Neural progenitor cell (in vitro differentiated cells): ENCODE data around the gene SYNDIG1. TPM values are rescaled to one million over a fixed set of nuclear protein-coding genes. Genes with fewer than 3 reads are reported as not detected.
A peak's percentile ranks its signal among the peaks of the same experiment; 100 is the strongest.

Experiments used
- DNase-seq: peaks from one replicate; pipeline ENCODE4 v3.0.0-alpha.2; 2016; ENCODE audit warnings: low spot score
- H2AFZ ChIP-seq: fragments of 200-600 bp; sonication (generic); replicated peaks from 2 replicates; pipeline ENCODE4 v1.6.1; 2016; ENCODE audit warnings: antibody characterized with exemption
- H3F3A ChIP-seq: fragments of 200-600 bp; sonication (generic); 2 replicates; pipeline ENCODE4 v1.6.1; 2016; ENCODE audit warnings: antibody characterized with exemption, low read depth
- H3K27ac ChIP-seq: fragments of 200-600 bp; sonication (generic); 2 replicates; pipeline ENCODE4 v1.5.1; 2016; ENCODE audit warnings: mild to moderate bottlenecking
- H3K27me3 ChIP-seq: fragments of 200-600 bp; sonication (generic); 2 replicates; pipeline ENCODE4 v1.6.1; 2016; ENCODE audit warnings: mild to moderate bottlenecking, moderate library complexity
- H3K36me3 ChIP-seq: fragments of 200-600 bp; sonication (generic); 2 replicates; pipeline ENCODE4 v1.5.1; 2016
- H3K4me1 ChIP-seq: fragments of 200-600 bp; sonication (generic); 2 replicates; pipeline ENCODE4 v1.6.1; 2016; ENCODE audit warnings: mixed run types
- H3K4me2 ChIP-seq: fragments of 200-600 bp; sonication (generic); 2 replicates; pipeline ENCODE4 v1.6.1; 2016
- H3K4me3 ChIP-seq: fragments of 200-600 bp; sonication (generic); 2 replicates; pipeline ENCODE4 v1.5.1; 2016
- H3K79me2 ChIP-seq: fragments of 200-600 bp; sonication (generic); 2 replicates; pipeline ENCODE4 v1.6.1; 2016; ENCODE audit warnings: low read depth
- H3K9ac ChIP-seq: fragments of 200-600 bp; sonication (generic); 2 replicates; pipeline ENCODE4 v1.6.1; 2016
- H3K9me3 ChIP-seq: fragments of 200-600 bp; sonication (generic); 2 replicates; pipeline ENCODE4 v1.5.1; 2016; ENCODE audit warnings: low read depth
- H4K20me1 ChIP-seq: fragments of 200-600 bp; sonication (generic); 2 replicates; pipeline ENCODE4 v1.6.1; 2016; ENCODE audit warnings: low read depth
- H3K27ac Mint-ChIP-seq: 3 replicates; pipeline ENCODE4 v1.8.0; 2021; ENCODE audit warnings: mixed read lengths
- H3K27me3 Mint-ChIP-seq: 2 replicates; pipeline ENCODE4 v1.8.0; 2022; ENCODE audit warnings: low read depth, mild to moderate bottlenecking, inconsistent platforms, moderate library complexity, mixed read lengths; ENCODE audit not compliant: insufficient read depth
- H3K36me3 Mint-ChIP-seq: 3 replicates; pipeline ENCODE4 v1.8.0; 2021; ENCODE audit warnings: mixed read lengths
- H3K4me1 Mint-ChIP-seq: 3 replicates; pipeline ENCODE4 v1.8.0; 2021; ENCODE audit warnings: mixed read lengths
- H3K4me3 Mint-ChIP-seq: 3 replicates; pipeline ENCODE4 v1.8.0; 2021; ENCODE audit warnings: mild to moderate bottlenecking, moderate library complexity, mixed read lengths
- H3K9me3 Mint-ChIP-seq: 3 replicates; pipeline ENCODE4 v1.8.0; 2020; ENCODE audit warnings: mixed read lengths
- CTCF ChIP-seq: fragments of 200-600 bp; sonication (generic); IDR thresholded peaks from 2 replicates; pipeline ENCODE4 v1.5.1; 2017; ENCODE audit warnings: antibody characterized with exemption, mild to moderate bottlenecking
- EZH2 ChIP-seq: fragments of 200-600 bp; sonication (generic); IDR thresholded peaks from 2 replicates; pipeline ENCODE4 v1.6.1; 2017; ENCODE audit warnings: antibody characterized with exemption, mild to moderate bottlenecking, moderate library complexity
- EZH2phosphoT487 ChIP-seq: fragments of 200-600 bp; sonication (generic); IDR thresholded peaks from 2 replicates; pipeline ENCODE4 v1.6.1; 2017; ENCODE audit warnings: antibody characterized with exemption
- total RNA-seq: library from RNA; depleted of rRNA; stranded (reverse); fragments of >200 nt; gene quantifications from 2 replicates; pipeline ENCODE4 v1.2.3, GENCODE V29; 2015; ENCODE audit warnings: low replicate concordance

Gene SYNDIG1
- total RNA-seq, 1 donor from 2014 or later, result 1.0 TPM

GRCh38 chr20:24610341-24611115 is 141.1 kb downstream of the SYNDIG1 start:
- no peak overlapping the region for H3K4me2 ChIP-seq

GRCh38 chr20:24611360-24612140 is 142.1 kb downstream of the SYNDIG1 start:
- Histone ChIP-seq H3K79me2 (no peaks in the 10 kb centered on the region), H3K4me1 (peaks cover 6% of the 10 kb centered on the region), H3K27me3 (no peaks in the 10 kb centered on the region), H2AFZ (no peak overlapping the region), H3K36me3 (no peaks in the 10 kb centered on the region), H3K9ac (no peak overlapping the region), H3F3A (no peaks in the 10 kb centered on the region), H3K27ac (no peak overlapping the region), H3K4me2 (no peak overlapping the region), H3K9me3 (no peaks in the 10 kb centered on the region), H3K4me3 (no peak overlapping the region), H4K20me1 (no peaks in the 10 kb centered on the region)
- Mint-ChIP-seq H3K27ac (no peak overlapping the region), H3K4me1 (peaks cover 20% of the 10 kb centered on the region), H3K27me3 (peaks cover 10% of the 10 kb centered on the region), H3K9me3 (peaks cover 3% of the 10 kb centered on the region), H3K36me3 (no peaks in the 10 kb centered on the region), H3K4me3 (no peak overlapping the region)
- DNase-seq, result no peak
- TF ChIP-seq EZH2 (no peak), CTCF (no peak), EZH2phosphoT487 (no peak)

More at GRCh38 chr20:24610341-24611115, 141.1 kb downstream of the SYNDIG1 start:
- Mint-ChIP-seq H3K27me3 (peaks cover 11% of the 10 kb centered on the region), H3K27ac (peak overlapping the region; percentile 76), H3K9me3 (peaks cover 6% of the 10 kb centered on the region), H3K4me3 (peak overlapping the region; percentile 8), H3K36me3 (no peaks in the 10 kb centered on the region), H3K4me1 (peaks cover 20% of the 10 kb centered on the region)
- TF ChIP-seq EZH2phosphoT487 (no peak), CTCF (no peak), EZH2 (no peak)
- DNase-seq, result peak; percentile 43
- Histone ChIP-seq H3K9me3 (no peaks in the 10 kb centered on the region), H3K36me3 (no peaks in the 10 kb centered on the region), H3K27me3 (no peaks in the 10 kb centered on the region), H3K4me3 (no peak overlapping the region), H3K27ac (no peak overlapping the region), H4K20me1 (no peaks in the 10 kb centered on the region), H3F3A (no peaks in the 10 kb centered on the region), H3K79me2 (no peaks in the 10 kb centered on the region), H3K4me1 (peaks cover 6% of the 10 kb centered on the region), H3K9ac (no peak overlapping the region), H2AFZ (no peak overlapping the region)

- Histone ChIP-seq H3K4me3 (no peak overlapping the region), H3K9me3 (no peaks in the 10 kb centered on the region), H2AFZ (no peak overlapping the region), H3K9ac (no peak overlapping the region), H3K27me3 (no peaks in the 10 kb centered on the region), H3F3A (no peaks in the 10 kb centered on the region), H3K27ac (no peak overlapping the region), H3K4me2 (no peak overlapping the region), H3K4me1 (peaks cover 6% of the 10 kb centered on the region), H3K36me3 (no peaks in the 10 kb centered on the region), H3K79me2 (no peaks in the 10 kb centered on the region), H4K20me1 (no peaks in the 10 kb centered on the region)
- TF ChIP-seq EZH2phosphoT487 (no peak), EZH2 (no peak), CTCF (no peak)
- Mint-ChIP-seq H3K4me3 (no peak overlapping the region), H3K9me3 (peaks cover 2% of the 10 kb centered on the region), H3K27ac (no peak overlapping the region), H3K27me3 (peaks cover 10% of the 10 kb centered on the region), H3K4me1 (peaks cover 22% of the 10 kb centered on the region), H3K36me3 (no peaks in the 10 kb centered on the region)
- no peak for DNase-seq
Observed at GRCh38 chr20:24612799-24613775, 143.7 kb downstream of the SYNDIG1 start.
